H1 (cell line): ENCODE data around the gene CALD1. TPM values are rescaled to one million over a fixed set of nuclear protein-coding genes. Genes with fewer than 3 reads are reported as not detected.

Source experiments
- CTCF ChIA-PET: fragments of 300-600 bp; sonication (Branson Sonifier 250); formaldehyde crosslinking; loops from one replicate; lab custom pipeline; 2021; ENCODE audit not compliant: partially characterized antibody; lab: Charles Lee
- POLR2A ChIA-PET: fragments of 300-600 bp; sonication (Branson Sonifier 250); formaldehyde crosslinking; loops from one replicate; lab custom pipeline; 2021; ENCODE audit warnings: inconsistent platforms; ENCODE audit not compliant: partially characterized antibody; lab: Charles Lee
- DNase-seq, 2 experiments: peaks; one replicate each; pipeline versions ENCODE4 v3.0.0 to v3.0.0-alpha.2; 2010 to 2022; ENCODE audit warnings: low spot score in 2 of 2, low read depth in 1 of 2, mixed read lengths in 1 of 2
- FAIRE-seq: peaks from 2 replicates; lab custom pipeline; 2011; peaks lifted over from hg19 to GRCh38; lab: Jason Lieb, UNC
- H2AFZ ChIP-seq: 2 replicates; pipeline ENCODE4 v1.8.1; 2012; ENCODE audit warnings: low read length, inconsistent platforms
- H2AK5ac ChIP-seq: 2 replicates; pipeline ENCODE4 v1.6.1; 2013; ENCODE audit warnings: low read depth, low read length
- H2BK120ac ChIP-seq: replicated peaks from 2 replicates; pipeline ENCODE3; 2013; ENCODE audit warnings: low read depth, low read length, inconsistent platforms
- H2BK12ac ChIP-seq: 2 replicates; pipeline ENCODE4 v1.6.1; 2013; ENCODE audit warnings: low read depth, low read length
- H2BK15ac ChIP-seq: 2 replicates; pipeline ENCODE4 v1.6.1; 2013; ENCODE audit warnings: low read length
- H2BK20ac ChIP-seq: 2 replicates; pipeline ENCODE4 v1.6.1; 2013; ENCODE audit warnings: low read length
- H2BK5ac ChIP-seq: 2 replicates; pipeline ENCODE4 v1.6.1; 2013; ENCODE audit warnings: low read depth, low read length
- H3K14ac ChIP-seq: 2 replicates; pipeline ENCODE4 v1.6.1; 2013; ENCODE audit warnings: inconsistent platforms; ENCODE audit not compliant: insufficient read length
- H3K18ac ChIP-seq: 2 replicates; pipeline ENCODE4 v1.6.1; 2013; ENCODE audit warnings: low read length; ENCODE audit errors: extremely low read depth
- H3K23ac ChIP-seq: 2 replicates; pipeline ENCODE4 v1.6.1; 2013; ENCODE audit warnings: inconsistent platforms; ENCODE audit not compliant: insufficient read length
- H3K23me2 ChIP-seq: 2 replicates; pipeline ENCODE4 v1.6.1; 2013; ENCODE audit warnings: low read depth, low read length
- H3K27ac ChIP-seq: 2 replicates; pipeline ENCODE4 v1.6.1; 2011; ENCODE audit warnings: low read depth, low read length, inconsistent platforms
- H3K27me3 ChIP-seq, 4 experiments: replicated peaks in 1 of 4; 1 replicate in 1 of 4; 2 replicates in 3 of 4; pipeline versions ENCODE4 v1.6.1 to v1.8.1; 2011 to 2013; ENCODE audit warnings: low read length in 3 of 4, mild to moderate bottlenecking in 3 of 4, inconsistent platforms in 2 of 4, mixed read lengths in 2 of 4, moderate library complexity in 1 of 4; ENCODE audit not compliant: control insufficient read depth in 3 of 4, insufficient read depth in 3 of 4; ENCODE audit errors: extremely low read depth in 1 of 4
- H3K36me3 ChIP-seq, 4 experiments: 2 replicates each; pipeline versions ENCODE4 v1.6.1 to v1.8.1; 2011 to 2013; ENCODE audit warnings: mild to moderate bottlenecking in 4 of 4, low read length in 3 of 4, moderate library complexity in 2 of 4, control low read depth in 1 of 4, inconsistent platforms in 1 of 4; ENCODE audit not compliant: insufficient read depth in 4 of 4, control insufficient read depth in 2 of 4
- H3K4ac ChIP-seq: replicated peaks from 2 replicates; pipeline ENCODE3; 2013; ENCODE audit warnings: low read length, low read depth, mixed read lengths, inconsistent platforms; ENCODE audit not compliant: insufficient read length
- H3K4me1 ChIP-seq, 4 experiments: replicated peaks in 1 of 4; 1 replicate in 1 of 4; 2 replicates in 3 of 4; pipeline versions ENCODE4 v1.6.1 to v1.8.1; 2011 to 2013; ENCODE audit warnings: low read length in 3 of 4, inconsistent platforms in 2 of 4, mixed read lengths in 1 of 4; ENCODE audit not compliant: insufficient read depth in 4 of 4, control insufficient read depth in 3 of 4
- H3K4me2 ChIP-seq, 2 experiments: 2 replicates each; pipeline versions ENCODE4 v1.6.1 to v1.8.1; 2011 to 2013; ENCODE audit warnings: low read depth in 2 of 2, low read length in 2 of 2, control low read depth in 1 of 2, inconsistent platforms in 1 of 2, mild to moderate bottlenecking in 1 of 2; ENCODE audit not compliant: insufficient read depth in 1 of 2
- H3K4me3 ChIP-seq, 4 experiments: fragments of 200-600, 300-600 bp in 1 of 4; sonication (generic), shearing (Covaris generic), sonication (Bioruptor Twin) in 1 of 4; 2 replicates each; pipeline versions ENCODE4 v1.5.1 to v1.8.1; 2011 to 2016; ENCODE audit warnings: low read length in 4 of 4, low read depth in 3 of 4, control low read depth in 2 of 4, inconsistent platforms in 2 of 4, mild to moderate bottlenecking in 2 of 4, mixed read lengths in 1 of 4, moderate library complexity in 1 of 4; ENCODE audit not compliant: insufficient read depth in 2 of 4; ENCODE audit errors: extremely low read depth in 1 of 4
- H3K56ac ChIP-seq: replicated peaks from 2 replicates; pipeline ENCODE3; 2013; ENCODE audit warnings: low read depth, mild to moderate bottlenecking, mixed read lengths, low read length, inconsistent platforms; ENCODE audit not compliant: insufficient read length
- H3K79me1 ChIP-seq: 2 replicates; pipeline ENCODE4 v1.6.1; 2013; ENCODE audit warnings: low read depth, low read length, control low read depth
- H3K79me2 ChIP-seq, 2 experiments: 2 replicates each; pipeline versions ENCODE4 v1.6.1 to v1.8.1; 2012 to 2013; ENCODE audit warnings: low read length in 2 of 2, mild to moderate bottlenecking in 2 of 2, inconsistent platforms in 1 of 2; ENCODE audit not compliant: insufficient read depth in 2 of 2, control insufficient read depth in 1 of 2
- H3K9ac ChIP-seq, 4 experiments: replicated peaks in 1 of 4; 1 replicate in 1 of 4; 2 replicates in 3 of 4; pipeline versions ENCODE4 v1.6.1 to v1.8.1; 2011 to 2013; ENCODE audit warnings: low read depth in 3 of 4, low read length in 3 of 4, control low read depth in 2 of 4, mild to moderate bottlenecking in 2 of 4, moderate library complexity in 2 of 4, inconsistent platforms in 1 of 4; ENCODE audit errors: extremely low read depth in 1 of 4
- H3K9me3 ChIP-seq, 2 experiments: 2 replicates each; pipeline versions ENCODE4 v1.6.1 to v1.8.1; 2012 to 2013; ENCODE audit warnings: mild to moderate bottlenecking in 2 of 2, moderate library complexity in 2 of 2, control low read depth in 1 of 2, inconsistent platforms in 1 of 2, low read depth in 1 of 2, low read length in 1 of 2, mixed read lengths in 1 of 2; ENCODE audit not compliant: insufficient read depth in 2 of 2
- H4K20me1 ChIP-seq, 2 experiments: replicated peaks in 1 of 2; 2 replicates each; pipeline versions ENCODE3 to v1.8.1; 2011 to 2013; ENCODE audit warnings: inconsistent platforms in 2 of 2, low read length in 2 of 2, mild to moderate bottlenecking in 1 of 2; ENCODE audit not compliant: insufficient read depth in 2 of 2, control insufficient read depth in 1 of 2
- H4K5ac ChIP-seq: 2 replicates; pipeline ENCODE4 v1.6.1; 2013; ENCODE audit warnings: low read length, low read depth, mixed read lengths, inconsistent platforms; ENCODE audit not compliant: insufficient read length
- H4K8ac ChIP-seq: 2 replicates; pipeline ENCODE4 v1.8.0; 2013; ENCODE audit warnings: mild to moderate bottlenecking, moderate library complexity, low read length, inconsistent platforms; ENCODE audit not compliant: insufficient read depth; ENCODE audit errors: extremely low read depth
- H4K91ac ChIP-seq: replicated peaks from 2 replicates; pipeline ENCODE3; 2013; ENCODE audit warnings: low read length, mixed read lengths, inconsistent platforms; ENCODE audit not compliant: insufficient read length
- CHD1 ChIP-seq: IDR thresholded peaks from 2 replicates; pipeline ENCODE4 v1.6.1; 2012; ENCODE audit warnings: low read depth, low read length, improper control_type of control experiment
- GTF2F1 ChIP-seq: IDR thresholded peaks from 2 replicates; pipeline ENCODE4 v1.6.1; 2012; ENCODE audit warnings: low read depth, low read length, improper control_type of control experiment, borderline replicate concordance
- HDAC6 ChIP-seq: IDR thresholded peaks from one replicate; pipeline ENCODE4 v1.7.1; 2012; ENCODE audit warnings: low read depth, mild to moderate bottlenecking, inconsistent platforms, low read length, moderate library complexity
- JUN ChIP-seq: IDR thresholded peaks from 2 replicates; pipeline ENCODE4 v1.6.1; 2011; ENCODE audit warnings: low read depth, mild to moderate bottlenecking, improper control_type of control experiment, low read length
- KDM4A ChIP-seq: IDR thresholded peaks from one replicate; pipeline ENCODE4 v1.7.1; 2012; ENCODE audit warnings: low read depth, mild to moderate bottlenecking, moderate library complexity, low read length, inconsistent platforms; ENCODE audit not compliant: severe bottlenecking
- POLR2A ChIP-seq, 2 experiments: IDR thresholded peaks; 1 replicate in 1 of 2; 2 replicates in 1 of 2; pipeline ENCODE4 v1.6.1; 2011; ENCODE audit warnings: low read depth in 2 of 2, low read length in 2 of 2, mild to moderate bottlenecking in 2 of 2; ENCODE audit errors: control extremely low read depth in 1 of 2
- RFX5 ChIP-seq: IDR thresholded peaks from 2 replicates; pipeline ENCODE4 v1.6.1; 2011; ENCODE audit warnings: low read depth, low read length, improper control_type of control experiment, borderline replicate concordance
- RXRA ChIP-seq: IDR thresholded peaks from 2 replicates; pipeline ENCODE4 v1.6.1; 2011; ENCODE audit warnings: low read depth, mild to moderate bottlenecking, low read length, moderate library complexity; ENCODE audit not compliant: insufficient read depth
- SP2 ChIP-seq: IDR thresholded peaks from 2 replicates; pipeline ENCODE4 v1.6.1; 2012; ENCODE audit warnings: mild to moderate bottlenecking, low read length, inconsistent platforms
- SRF ChIP-seq: IDR thresholded peaks from 2 replicates; pipeline ENCODE4 v1.6.1; 2011; ENCODE audit warnings: mild to moderate bottlenecking, low read depth, low read length, moderate library complexity
- SUZ12 ChIP-seq: fragments of 200-600 bp; sonication (generic); IDR thresholded peaks from 2 replicates; pipeline ENCODE4 v1.6.1; 2012; ENCODE audit warnings: mild to moderate bottlenecking, inconsistent platforms, low read length, moderate library complexity, mixed read lengths
- TAF1 ChIP-seq: IDR thresholded peaks from 2 replicates; pipeline ENCODE4 v1.6.1; 2011; ENCODE audit warnings: mild to moderate bottlenecking, low read depth, low read length
- TCF12 ChIP-seq: IDR thresholded peaks from 2 replicates; pipeline ENCODE4 v1.6.1; 2011; ENCODE audit warnings: low read depth, mild to moderate bottlenecking, low read length
- WGBS, 2 experiments: shearing (Covaris generic) in 1 of 2; methylation state at CpG; one replicate each; pipeline versions ENCODE4 v1.1.6 to v1.1.7; 2013 to 2015; ENCODE audit warnings: low lambda C conversion rate in 2 of 2, mixed read lengths in 2 of 2, inconsistent platforms in 1 of 2, low coverage in 1 of 2, missing lambda C conversion rate in 1 of 2; ENCODE audit not compliant: insufficient replicate concordance in 2 of 2, insufficient coverage in 1 of 2, insufficient read length in 1 of 2; ENCODE audit errors: extremely low coverage in 1 of 2, missing lambda C conversion rate in 1 of 2; 5-methylcytosine and 5-hydroxymethylcytosine counted together
- polyA plus RNA-seq, 7 experiments: library from polyadenylated mRNA; depleted of rRNA in 3 of 7; stranded (reverse) in 5 of 7; unstranded in 2 of 7; fragments of >200 nt in 5 of 7; fragments of 200-250 nt in 2 of 7; gene quantifications; 1 replicate in 5 of 7; 2 replicates in 1 of 7; 4 replicates in 1 of 7; pipeline versions ENCODE4 v1.2.1 to v1.2.3, GENCODE V29; 2011 to 2013; ENCODE audit warnings: missing spikeins in 2 of 7, mixed read lengths in 2 of 7
- total RNA-seq: library from RNA; stranded (reverse); fragmentation: NEBNext Ultra II Directional; extraction: Animal tissue kit (Norgen Biotek cat#: 25700); gene quantifications from 2 replicates; pipeline ENCODE4 v1.2.1, GENCODE V29; 2021
- TF ChIP-seq, protein P1 (sequence below): IDR thresholded peaks from 2 replicates; pipeline ENCODE4 v1.6.1; 2011; ENCODE audit warnings: low read depth, mild to moderate bottlenecking, low read length; ENCODE audit not compliant: insufficient read depth

CALD1 gene
- total and polyA plus RNA-seq, 2 of the 8 experiments (the other 6 are each of a cell fraction or from before 2014, with no cell fraction given) = 34.3 to 177 TPM

DNA sequence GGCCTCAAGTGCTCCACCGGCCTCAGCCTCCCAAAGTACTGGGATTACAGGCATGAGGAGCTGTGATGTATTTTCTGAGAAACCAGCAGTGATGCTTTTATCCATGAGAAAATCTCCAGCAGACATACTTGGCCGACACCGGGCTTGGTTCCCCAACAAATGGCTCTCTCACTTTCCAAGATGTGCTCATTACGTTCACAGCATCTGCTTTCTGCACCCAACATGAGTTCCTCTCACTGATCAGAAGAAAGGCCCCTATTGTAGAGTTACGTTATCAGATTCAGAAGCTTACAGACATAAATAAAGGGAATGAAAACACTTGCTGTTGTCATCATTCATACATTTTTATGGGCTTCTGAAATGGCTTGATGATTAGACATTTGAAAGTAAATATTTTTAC lies 95.0 kb downstream of the CALD1 start:
- CTCF ChIA-PET = interaction anchor here (0.7 to 3.0 kb wide), 4 partner anchors 13 to 124 kb away, joined by 3 to 10 read pairs (median 3); no protein-coding TSS in a partner anchor
- H3K27me3 ChIP-seq = no peaks in the 10 kb centered on the region
- no peak overlapping the region for H3K14ac ChIP-seq

More for the DNA sequence above, 95.0 kb downstream of the CALD1 start:
- no peaks in the 10 kb centered on the region for H3K36me3 ChIP-seq
- WGBS, 2 experiments = 92% methylated on average over 5 of the region's 5 CpGs; no CpG with 5 or more reads in 1 of the 2 experiments
- TF ChIP-seq KDM4A = no peak
- TF ChIP-seq TAF1 = no peak
- TF ChIP-seq CHD1 = no peak
- no peak for TF ChIP-seq RXRA
- TF ChIP-seq RFX5 = no peak
- TF ChIP-seq, protein P1, sequence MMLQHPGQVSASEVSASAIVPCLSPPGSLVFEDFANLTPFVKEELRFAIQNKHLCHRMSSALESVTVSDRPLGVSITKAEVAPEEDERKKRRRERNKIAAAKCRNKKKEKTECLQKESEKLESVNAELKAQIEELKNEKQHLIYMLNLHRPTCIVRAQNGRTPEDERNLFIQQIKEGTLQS = no peak
- TF ChIP-seq TCF12 = no peak
- TF ChIP-seq SRF = no peak
- no peak for TF ChIP-seq SUZ12
- no peak for TF ChIP-seq POLR2A (IDR thresholded peaks at IDR 0.05; ENCODE audit: control extremely low read depth in 1 of 2, low read depth in 2 of 2, low read length in 2 of 2)
- no peak for TF ChIP-seq HDAC6
- TF ChIP-seq JUN = no peak
- TF ChIP-seq GTF2F1 = no peak
- TF ChIP-seq SP2 = no peak
- TF ChIP-seq, all 59 proteins: peak for 0
- POLR2A ChIA-PET = no interaction called here
- H4K8ac ChIP-seq = no peak overlapping the region
- no peak overlapping the region for H3K23ac ChIP-seq
- H2AK5ac ChIP-seq = no peak overlapping the region
- H3K4ac ChIP-seq = no peak overlapping the region
- FAIRE-seq = no peak
- H2BK120ac ChIP-seq = no peak overlapping the region
- H3K27ac ChIP-seq = no peak overlapping the region
- no peak overlapping the region for H2BK20ac ChIP-seq
- no peak for DNase-seq
- no peak overlapping the region for H2BK5ac ChIP-seq
- no peak overlapping the region for H3K4me2 ChIP-seq
- H3K9ac ChIP-seq = no peak overlapping the region
- H4K5ac ChIP-seq = no peak overlapping the region
- no peak overlapping the region for H2BK12ac ChIP-seq
- no peak overlapping the region for H2BK15ac ChIP-seq
- H3K79me2 ChIP-seq = no peaks in the 10 kb centered on the region
- H3K56ac ChIP-seq = no peak overlapping the region
- no peaks in the 10 kb centered on the region for H3K9me3 ChIP-seq
- no peak overlapping the region for H3K18ac ChIP-seq
- no peaks in the 10 kb centered on the region for H4K20me1 ChIP-seq
- no peak overlapping the region for H4K91ac ChIP-seq
- H2AFZ ChIP-seq = no peak overlapping the region
- no peaks in the 10 kb centered on the region for H3K23me2 ChIP-seq
- H3K4me1 ChIP-seq = 0 out of 7 replicates have a peak, but pooled peaks cover 0 to 4% (median 0%) of the 10 kb centered on the region in 4 experiments
- H3K4me3 ChIP-seq = no peak overlapping the region
- no peaks in the 10 kb centered on the region for H3K79me1 ChIP-seq
